ENCODE measurements around the gene CATSPER3. TPM values are rescaled to one million over a fixed set of nuclear protein-coding genes. Genes with fewer than 3 reads are reported as not detected.

Gene CATSPER3
- total and polyA plus RNA-seq, 2 of the 8 experiments (the other 6 are each of a cell fraction or from before 2014, with no cell fraction given), result 0.62 TPM; not detected in 1

DNA sequence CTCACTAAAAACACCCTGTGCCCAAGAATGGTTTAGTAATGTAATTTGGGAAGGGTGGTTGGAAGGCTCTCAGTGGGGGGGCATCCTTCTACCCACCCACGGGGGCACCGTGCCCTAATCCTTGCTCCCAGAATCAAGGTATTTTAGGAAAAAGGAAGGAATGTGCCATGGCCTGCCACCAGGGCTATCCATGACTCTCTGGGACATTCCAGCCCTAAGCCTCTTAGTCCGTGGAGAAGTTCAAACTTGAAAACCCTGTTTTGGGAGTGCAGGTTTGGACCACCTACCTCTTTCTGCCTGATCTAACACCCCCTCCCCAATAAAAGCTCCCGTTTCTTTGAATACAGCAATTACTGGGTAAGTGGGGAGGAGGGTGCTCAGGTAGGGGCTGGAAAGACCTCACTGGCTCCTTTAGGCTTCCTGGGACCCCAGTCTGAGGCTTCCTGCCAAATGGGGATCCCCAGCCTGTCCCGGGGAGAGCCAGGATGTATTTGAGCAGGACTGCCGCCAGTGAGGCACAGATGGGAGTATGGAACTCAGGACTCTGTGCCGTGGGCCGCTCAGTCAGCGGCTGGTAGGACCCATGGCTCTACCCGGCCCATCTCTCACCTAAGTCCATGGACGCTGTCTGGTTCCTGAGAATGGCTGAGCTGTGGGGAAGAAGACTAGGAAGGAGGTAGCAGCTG, 70.0 kb downstream of the CATSPER3 start:
- Histone ChIP-seq H3K9ac (replicated peaks in 1 of 4; ENCODE audit: extremely low read depth in 1 of 4, low read depth in 3 of 4, low read length in 3 of 4) (no peak overlapping the region), H4K8ac (ENCODE audit: extremely low read depth, insufficient read depth, low read length) (no peak overlapping the region), H3K79me1 (ENCODE audit: low read depth, low read length) (0 out of 2 replicates have a peak, but pooled peaks cover 2% of the 10 kb centered on the region), H3K4me3 (ENCODE audit: extremely low read depth in 1 of 4, insufficient read depth in 2 of 4, low read depth in 3 of 4, low read length in 4 of 4) (no peak overlapping the region), H2BK15ac (ENCODE audit: low read length) (peak overlapping the region; percentile 72; the same call in 1 of the 2 replicates), H3K23ac (ENCODE audit: insufficient read length) (no peak overlapping the region), H2BK5ac (ENCODE audit: low read depth, low read length) (0 out of 2 replicates have a peak overlapping the region, but pooled peaks have one; percentile 12), H3K4me2 (ENCODE audit: insufficient read depth in 1 of 2, low read depth in 2 of 2, low read length in 2 of 2) (no peak overlapping the region), H4K91ac (replicated peaks; ENCODE audit: insufficient read length, low read length) (no peak overlapping the region), H3K14ac (ENCODE audit: insufficient read length) (no peak overlapping the region), H2BK12ac (ENCODE audit: low read depth, low read length) (0 out of 2 replicates have a peak overlapping the region, but pooled peaks have one; percentile 43), H3K4me1 (replicated peaks in 1 of 4; ENCODE audit: control insufficient read depth in 3 of 4, insufficient read depth in 4 of 4, low read length in 3 of 4) (peaks cover 3 to 36% (median 20%) of the 10 kb centered on the region in 4 experiments; a peak in 6 of 7 replicates), H2BK120ac (replicated peaks; ENCODE audit: low read depth, low read length) (no peak overlapping the region), H4K5ac (ENCODE audit: insufficient read length, low read depth, low read length) (no peak overlapping the region), H3K56ac (replicated peaks; ENCODE audit: insufficient read length, low read depth, low read length) (no peak overlapping the region), H3K18ac (ENCODE audit: extremely low read depth, low read length) (peak overlapping the region; percentile 32; the same call in 1 of the 2 replicates), H3K9me3 (ENCODE audit: insufficient read depth in 2 of 2, low read depth in 1 of 2, low read length in 1 of 2) (no peaks in the 10 kb centered on the region), H3K36me3 (ENCODE audit: control insufficient read depth in 2 of 4, insufficient read depth in 4 of 4, low read length in 3 of 4) (peaks cover 0 to 9% (median 0%) of the 10 kb centered on the region in 4 experiments; a peak in 1 of 8 replicates), H3K27me3 (replicated peaks in 1 of 4; ENCODE audit: control insufficient read depth in 3 of 4, extremely low read depth in 1 of 4, insufficient read depth in 3 of 4, low read length in 3 of 4) (peaks cover 96 to 99% (median 98%) of the 10 kb centered on the region in 4 experiments), H2AFZ (ENCODE audit: low read length) (no peak overlapping the region), H3K4ac (replicated peaks; ENCODE audit: insufficient read length, low read depth, low read length) (no peak overlapping the region), H3K27ac (ENCODE audit: low read depth, low read length) (no peak overlapping the region), H4K20me1 (replicated peaks in 1 of 2; ENCODE audit: control insufficient read depth in 1 of 2, insufficient read depth in 2 of 2, low read length in 2 of 2) (peaks cover 38 to 49% of the 10 kb centered on the region in 2 experiments), H3K23me2 (ENCODE audit: low read depth, low read length) (peaks cover 14% of the 10 kb centered on the region; the same call in 1 of the 2 replicates), H3K79me2 (ENCODE audit: control insufficient read depth in 1 of 2, insufficient read depth in 2 of 2, low read length in 2 of 2) (no peaks in the 10 kb centered on the region), H2AK5ac (ENCODE audit: low read depth, low read length) (0 out of 2 replicates have a peak overlapping the region, but pooled peaks have one; percentile 20), H2BK20ac (ENCODE audit: low read length) (no peak overlapping the region)
- DNase-seq (ENCODE audit: low read depth in 1 of 2, low spot score in 2 of 2) (no peak), FAIRE-seq (no peak)
- ChIA-PET POLR2A (ENCODE audit: partially characterized antibody) (interaction anchor here (2.5 kb wide), 1 partner anchor 14 kb away, joined by 6 read pairs; no protein-coding TSS in a partner anchor), CTCF (ENCODE audit: partially characterized antibody) (interaction anchor here (0.8 to 2.6 kb wide), 7 partner anchors 11 to 198 kb away, joined by 3 to 10 read pairs (median 6); no protein-coding TSS in a partner anchor)
- TF ChIP-seq NRF1 (IDR thresholded peaks at IDR 0.05; ENCODE audit: low read depth, low read length) (no peak), HDAC2 (IDR thresholded peaks at IDR 0.05; ENCODE audit: borderline replicate concordance in 1 of 2, low read depth in 2 of 2, low read length in 2 of 2) (no peak), BRCA1 (IDR thresholded peaks at IDR 0.05; ENCODE audit: low read depth, low read length) (no peak), CEBPB (IDR thresholded peaks at IDR 0.05; ENCODE audit: low read depth, low read length) (no peak), TBP (IDR thresholded peaks at IDR 0.05; ENCODE audit: low read depth, low read length) (no peak), POLR2AphosphoS5 (IDR thresholded peaks at IDR 0.05; ENCODE audit: low read depth, low read length) (no peak), CTBP2 (IDR thresholded peaks at IDR 0.05; ENCODE audit: borderline replicate concordance, insufficient read depth, insufficient read length, low read length) (peak; percentile 45), CBX5 (IDR thresholded peaks at IDR 0.05; ENCODE audit: low read depth, low read length) (no peak), TEAD4 (IDR thresholded peaks at IDR 0.05; ENCODE audit: low read depth, low read length) (peak; percentile 56; the same call in 1 of the 2 replicates), RAD21 (IDR thresholded peaks at IDR 0.05 in 1 of 2, conservative IDR thresholded peaks at IDR 0.05 in 1 of 2; ENCODE audit: low read depth in 2 of 2, low read length in 2 of 2) (no peak)
- WGBS, 2 experiments (ENCODE audit: extremely low coverage in 1 of 2, insufficient coverage in 1 of 2, insufficient read length in 1 of 2, insufficient replicate concordance in 2 of 2, low coverage in 1 of 2, low lambda C conversion rate in 2 of 2, missing lambda C conversion rate in 1 of 2), result 29% methylated on average over 11 of the region's 11 CpGs; no CpG with 5 or more reads in 1 of the 2 experiments
